Measurements from ENCODE around the gene FAM168A. TPM values are rescaled to one million over a fixed set of nuclear protein-coding genes. Genes with fewer than 3 reads are reported as not detected.

FAM168A gene
- total RNA-seq, 1 experiment from 2014 or later = 30.4 TPM

GRCh38 chr11:73549376-73549775 is 48.5 kb downstream of the FAM168A start:
- Mint-ChIP-seq H3K4me3 (ENCODE audit: low read depth, unreplicated experiment) (no peak overlapping the region), H3K4me1 (ENCODE audit: low read depth, unreplicated experiment) (peaks cover under 1% of the 10 kb centered on the region), H3K9me3 (ENCODE audit: low read depth, unreplicated experiment) (no peaks in the 10 kb centered on the region), H3K36me3 (ENCODE audit: insufficient read depth, unreplicated experiment) (no peaks in the 10 kb centered on the region), H3K27ac (ENCODE audit: unreplicated experiment) (no peak overlapping the region), H3K27me3 (ENCODE audit: unreplicated experiment) (no peaks in the 10 kb centered on the region)
- BruUV-seq (replicated peaks) = no TSS peak
- DNase-seq = no peak
- CTCF ChIA-PET = no interaction called here
- intact Hi-C loops (cut with micrococcal nuclease; ENCODE audit: unreplicated experiment) = no loop called here
- TF ChIP-seq CTCF (IDR thresholded peaks at IDR 0.05; ENCODE audit: unreplicated experiment) = no peak

- Mint-ChIP-seq H3K4me3 (ENCODE audit: low read depth, unreplicated experiment) (no peak overlapping the region), H3K27ac (ENCODE audit: unreplicated experiment) (no peak overlapping the region), H3K9me3 (ENCODE audit: low read depth, unreplicated experiment) (no peaks in the 10 kb centered on the region), H3K4me1 (ENCODE audit: low read depth, unreplicated experiment) (no peaks in the 10 kb centered on the region), H3K27me3 (ENCODE audit: unreplicated experiment) (no peaks in the 10 kb centered on the region), H3K36me3 (ENCODE audit: insufficient read depth, unreplicated experiment) (no peaks in the 10 kb centered on the region)
- no peak for TF ChIP-seq CTCF (IDR thresholded peaks at IDR 0.05; ENCODE audit: unreplicated experiment)
- DNase-seq = no peak
- no TSS peak for BruUV-seq (replicated peaks)
- CTCF ChIA-PET = interaction anchor here (1.3 kb wide), 1 partner anchor 16 kb away, joined by 6 read pairs; no protein-coding TSS in a partner anchor
- intact Hi-C loops (cut with micrococcal nuclease; ENCODE audit: unreplicated experiment) = no loop called here
Observed at GRCh38 chr11:73547706-73548595, 50.0 kb downstream of the FAM168A start.

- DNase-seq = no peak
- Mint-ChIP-seq H3K4me1 (ENCODE audit: low read depth, unreplicated experiment) (no peaks in the 10 kb centered on the region), H3K27ac (ENCODE audit: unreplicated experiment) (no peak overlapping the region), H3K4me3 (ENCODE audit: low read depth, unreplicated experiment) (no peak overlapping the region), H3K36me3 (ENCODE audit: insufficient read depth, unreplicated experiment) (no peaks in the 10 kb centered on the region), H3K9me3 (ENCODE audit: low read depth, unreplicated experiment) (no peaks in the 10 kb centered on the region), H3K27me3 (ENCODE audit: unreplicated experiment) (no peaks in the 10 kb centered on the region)
- TF ChIP-seq CTCF (IDR thresholded peaks at IDR 0.05; ENCODE audit: unreplicated experiment) = no peak
- BruUV-seq (replicated peaks) = no TSS peak
- intact Hi-C loops (cut with micrococcal nuclease; ENCODE audit: unreplicated experiment) = no loop called here
- CTCF ChIA-PET = no interaction called here
Observed at GRCh38 chr11:73542175-73542574, 55.7 kb downstream of the FAM168A start.

- H3K9me3 Mint-ChIP-seq (ENCODE audit: low read depth, unreplicated experiment) = no peaks in the 10 kb centered on the region
- no peak for TF ChIP-seq CTCF (IDR thresholded peaks at IDR 0.05; ENCODE audit: unreplicated experiment)
- no peak overlapping the region for H3K27ac Mint-ChIP-seq (ENCODE audit: unreplicated experiment)
- no peaks in the 10 kb centered on the region for H3K4me1 Mint-ChIP-seq (ENCODE audit: low read depth, unreplicated experiment)
- CTCF ChIA-PET = interaction anchor here (1.5 kb wide), 1 partner anchor 11 kb away, joined by 4 read pairs; no protein-coding TSS in a partner anchor
- H3K36me3 Mint-ChIP-seq (ENCODE audit: insufficient read depth, unreplicated experiment) = no peaks in the 10 kb centered on the region
- no peak overlapping the region for H3K4me3 Mint-ChIP-seq (ENCODE audit: low read depth, unreplicated experiment)
- no peaks in the 10 kb centered on the region for H3K27me3 Mint-ChIP-seq (ENCODE audit: unreplicated experiment)
- DNase-seq = no peak
- no TSS peak for BruUV-seq (replicated peaks)
- intact Hi-C loops (cut with micrococcal nuclease; ENCODE audit: unreplicated experiment) = no loop called here
Observed at GRCh38 chr11:73539506-73540084, 58.3 kb downstream of the FAM168A start.

Measured in Calu3 (cell line).